ENCODE measurements around the gene CEP295NL.

DNA sequence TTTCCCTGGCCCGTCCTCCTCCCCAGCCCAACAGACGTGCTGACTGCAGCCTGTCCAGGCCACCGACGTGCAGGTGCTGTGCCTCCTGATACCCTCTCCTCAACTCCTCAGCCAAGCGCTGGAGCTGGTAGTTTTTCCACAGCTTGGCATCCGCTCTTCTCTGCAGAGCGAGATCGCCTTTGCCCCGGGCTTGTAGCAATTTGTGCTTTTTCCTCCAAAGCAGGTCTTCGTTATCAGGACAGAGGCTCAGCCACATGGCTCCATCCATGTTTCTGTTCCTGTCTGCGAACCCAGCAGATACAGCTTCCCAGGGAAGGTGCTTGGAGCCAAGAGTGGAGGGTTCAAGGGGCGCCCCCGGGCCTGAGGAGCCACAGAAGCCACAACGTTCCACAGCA is 10.9 kb downstream of the CEP295NL start:
- TF ChIP-seq, protein P1, sequence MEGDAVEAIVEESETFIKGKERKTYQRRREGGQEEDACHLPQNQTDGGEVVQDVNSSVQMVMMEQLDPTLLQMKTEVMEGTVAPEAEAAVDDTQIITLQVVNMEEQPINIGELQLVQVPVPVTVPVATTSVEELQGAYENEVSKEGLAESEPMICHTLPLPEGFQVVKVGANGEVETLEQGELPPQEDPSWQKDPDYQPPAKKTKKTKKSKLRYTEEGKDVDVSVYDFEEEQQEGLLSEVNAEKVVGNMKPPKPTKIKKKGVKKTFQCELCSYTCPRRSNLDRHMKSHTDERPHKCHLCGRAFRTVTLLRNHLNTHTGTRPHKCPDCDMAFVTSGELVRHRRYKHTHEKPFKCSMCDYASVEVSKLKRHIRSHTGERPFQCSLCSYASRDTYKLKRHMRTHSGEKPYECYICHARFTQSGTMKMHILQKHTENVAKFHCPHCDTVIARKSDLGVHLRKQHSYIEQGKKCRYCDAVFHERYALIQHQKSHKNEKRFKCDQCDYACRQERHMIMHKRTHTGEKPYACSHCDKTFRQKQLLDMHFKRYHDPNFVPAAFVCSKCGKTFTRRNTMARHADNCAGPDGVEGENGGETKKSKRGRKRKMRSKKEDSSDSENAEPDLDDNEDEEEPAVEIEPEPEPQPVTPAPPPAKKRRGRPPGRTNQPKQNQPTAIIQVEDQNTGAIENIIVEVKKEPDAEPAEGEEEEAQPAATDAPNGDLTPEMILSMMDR (IDR thresholded peaks at IDR 0.05; ENCODE audit: low read length) = no peak
- TF ChIP-seq EZH2 (optimal IDR thresholded peaks at IDR 0.05; ENCODE audit: low read depth, low read length) = no peak

All from MM.1S (cell line).